Measurements from ENCODE around the gene C11orf42. TPM values are rescaled to one million over a fixed set of nuclear protein-coding genes. Genes with fewer than 3 reads are reported as not detected.

Gene C11orf42
- total RNA-seq, 2 donors from 2014 or later, result not detected

DNA sequence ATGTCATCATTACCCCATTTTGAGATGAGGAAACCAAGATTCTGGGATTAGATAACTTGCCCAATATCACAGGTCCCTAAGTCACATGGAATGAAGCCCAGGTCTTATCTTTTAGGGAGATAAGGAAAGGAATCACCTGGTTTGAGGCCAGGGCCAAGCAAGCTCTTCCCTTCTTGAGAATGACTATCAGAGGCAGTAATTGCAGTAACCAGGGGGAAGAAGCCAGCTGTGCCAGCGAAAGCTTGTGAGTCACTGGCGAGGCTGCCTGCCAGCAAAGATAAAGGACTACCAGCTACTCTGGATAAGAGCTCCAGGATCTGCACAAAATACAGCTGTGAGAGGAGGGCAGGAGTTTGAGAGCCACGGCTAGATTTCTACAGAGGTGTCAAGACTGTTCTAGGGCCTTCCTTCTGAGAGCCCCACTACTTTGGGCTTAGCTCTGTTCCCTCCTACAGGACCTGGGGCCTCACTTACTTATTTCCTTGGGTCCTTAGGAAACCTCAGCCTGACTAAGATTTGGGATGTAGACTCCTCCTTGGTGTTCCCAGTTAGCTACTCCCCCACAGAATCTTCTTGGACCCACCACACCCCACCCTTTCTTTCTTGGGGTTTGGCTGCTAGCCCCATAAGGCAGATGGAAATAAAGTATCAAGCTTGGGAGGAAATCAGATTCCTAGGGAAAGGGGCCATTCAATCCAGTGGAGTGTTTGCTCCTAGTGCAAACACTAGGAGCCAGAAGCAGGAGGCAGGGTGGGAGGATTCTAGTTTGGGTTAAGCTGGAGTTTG is 44.6 kb downstream of the C11orf42 start:
- intact Hi-C loops (cut with DNase I), result loop anchor here in 1 of 2 donors (5.0 kb wide), 2 partner anchors 47 to 67 kb away; no protein-coding TSS in a partner anchor
- DNase-seq (peak; percentile 89), ATAC-seq (peak; percentile 82 to 94)

DNA sequence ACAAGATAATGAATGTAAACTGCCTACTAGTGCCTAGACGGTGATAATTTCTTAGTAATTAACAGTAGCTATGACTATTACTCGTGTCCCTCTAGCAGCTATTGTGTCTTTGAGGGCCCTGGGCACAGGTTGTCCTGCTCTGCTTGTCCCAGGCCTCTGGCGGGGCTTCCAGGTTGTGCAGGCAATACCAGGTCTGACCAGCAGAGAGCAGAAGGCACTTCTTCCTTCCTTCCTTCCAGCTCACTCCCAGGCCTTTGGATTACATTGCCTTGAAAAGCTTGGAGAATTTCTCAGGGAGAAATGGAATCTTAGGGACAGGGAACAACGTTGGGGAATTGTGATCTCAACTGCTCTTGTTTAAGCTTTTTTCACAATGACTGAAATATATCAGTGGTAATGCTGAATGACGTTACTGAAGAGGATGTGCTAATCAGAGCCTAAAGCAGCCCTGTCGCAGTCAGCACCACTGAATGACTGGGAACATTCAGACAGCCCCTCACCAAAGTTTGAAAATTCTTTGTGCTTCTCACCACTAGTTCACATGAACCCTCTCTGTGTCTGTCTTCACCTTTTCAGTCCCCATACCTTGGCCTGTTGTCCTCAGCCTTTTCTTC is 45.9 kb downstream of the C11orf42 start:
- ATAC-seq, result peak; percentile 79 to 83
- intact Hi-C loops (cut with DNase I), result loop anchor here in 1 of 2 donors (1.0 to 5.0 kb wide), 3 partner anchors 46 to 102 kb away; no protein-coding TSS in a partner anchor
- peak; percentile 58 for DNase-seq

DNA sequence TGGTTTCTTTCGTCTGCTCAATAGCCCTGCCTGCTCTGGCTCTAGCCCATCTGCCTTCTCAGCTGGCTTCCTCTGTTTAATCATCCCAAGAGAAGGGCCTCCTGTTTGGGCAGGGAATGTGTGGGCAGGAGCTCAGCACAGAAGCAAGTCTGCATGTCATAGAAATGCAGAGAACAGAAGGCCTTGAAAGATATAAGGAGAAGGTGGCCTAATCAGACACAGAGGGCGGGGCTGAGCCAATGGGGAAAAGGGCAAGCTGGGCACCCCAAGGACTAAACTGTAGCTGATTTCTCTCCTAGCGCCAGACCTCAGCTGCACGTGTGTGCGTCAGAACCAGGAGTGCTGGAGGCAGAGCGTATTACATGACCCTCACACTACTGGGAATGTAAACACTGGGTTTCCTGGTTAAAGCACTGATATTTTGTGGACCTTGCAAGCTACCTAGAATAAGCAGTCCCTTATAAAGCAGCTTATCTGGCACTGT is 46.7 kb downstream of the C11orf42 start:
- intact Hi-C loops (cut with DNase I), result loop anchor here in 1 of 2 donors (1.0 to 5.0 kb wide), 3 partner anchors 45 to 101 kb away; no protein-coding TSS in a partner anchor
- DNase-seq (no peak), ATAC-seq (peak; percentile 5 to 42)

DNA sequence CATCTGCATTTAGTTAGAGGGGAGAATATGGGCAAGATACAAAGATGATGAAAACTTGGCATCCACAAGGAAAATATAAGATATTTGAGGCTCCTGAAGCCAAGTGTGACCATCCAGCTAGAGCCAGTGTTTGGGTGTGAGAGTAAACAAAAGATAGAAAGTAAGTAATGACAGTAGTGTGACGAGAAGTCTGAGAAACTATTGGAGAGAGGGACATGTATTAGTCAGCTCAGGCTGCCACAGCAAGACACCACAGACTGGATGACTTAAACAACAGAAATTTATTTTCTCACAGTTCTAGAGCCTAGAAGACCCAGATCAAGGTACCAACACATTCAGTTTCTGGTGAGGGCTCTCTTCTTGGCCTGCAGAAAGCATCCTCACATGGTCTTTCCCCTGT is 47.8 kb downstream of the C11orf42 start:
- ATAC-seq, result no peak
- intact Hi-C loops (cut with DNase I), result loop anchor here in 1 of 2 donors (5.0 kb wide), 2 partner anchors 44 to 64 kb away; no protein-coding TSS in a partner anchor

DNA sequence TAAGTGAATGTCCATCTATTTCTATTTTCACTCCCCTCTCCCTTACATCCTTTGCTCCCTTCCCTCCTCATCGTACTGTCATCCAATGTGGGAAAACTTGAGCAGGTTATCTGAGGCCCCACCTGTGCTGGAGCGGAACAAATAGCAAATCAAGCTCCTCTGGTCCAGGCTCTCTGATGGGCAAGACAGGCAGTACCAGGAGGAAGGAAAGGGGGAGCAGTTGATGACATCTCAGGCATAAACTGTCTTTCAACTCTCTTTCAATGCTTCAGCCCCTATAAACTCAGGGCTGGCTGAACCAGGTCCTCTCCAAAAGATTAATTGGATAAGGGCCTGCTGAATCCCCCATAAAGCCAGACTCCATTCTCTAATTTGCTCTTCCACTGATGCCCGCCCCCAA is 52.8 kb downstream of the C11orf42 start:
- intact Hi-C loops (cut with DNase I), result no loop called here
- ATAC-seq (no peak), DNase-seq (no peak)

More for the DNA sequence above, 47.8 kb downstream of the C11orf42 start:
- DNase-seq, result no peak

DNA sequence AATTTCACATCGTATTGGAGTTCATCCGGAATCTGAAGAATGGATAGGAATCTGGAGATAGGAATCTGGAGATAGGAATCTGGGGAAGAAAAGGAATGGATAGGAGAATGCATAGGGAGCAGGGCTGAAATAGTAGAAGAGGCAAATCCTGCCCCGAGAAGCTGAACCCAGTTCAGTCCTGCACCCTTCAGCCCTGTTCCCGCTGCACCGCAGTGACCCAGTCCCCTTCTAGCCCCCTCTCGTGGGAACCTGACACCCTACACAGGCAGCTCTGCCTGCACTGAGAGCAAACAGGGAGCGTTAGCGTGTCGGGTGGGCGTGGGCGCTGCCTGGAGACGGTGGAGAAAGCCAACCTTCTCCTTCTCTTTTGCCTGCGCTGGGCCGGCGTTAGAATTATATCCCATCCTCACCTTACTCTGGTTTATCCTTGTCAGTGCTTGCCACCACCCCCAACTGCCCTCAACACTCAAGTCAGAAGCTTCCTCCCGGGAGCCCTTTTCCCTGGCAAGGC is 53.3 kb downstream of the C11orf42 start:
- intact Hi-C loops (cut with DNase I), result no loop called here
- DNase-seq, result no peak
- ATAC-seq, result peak; percentile 42 to 63

DNA sequence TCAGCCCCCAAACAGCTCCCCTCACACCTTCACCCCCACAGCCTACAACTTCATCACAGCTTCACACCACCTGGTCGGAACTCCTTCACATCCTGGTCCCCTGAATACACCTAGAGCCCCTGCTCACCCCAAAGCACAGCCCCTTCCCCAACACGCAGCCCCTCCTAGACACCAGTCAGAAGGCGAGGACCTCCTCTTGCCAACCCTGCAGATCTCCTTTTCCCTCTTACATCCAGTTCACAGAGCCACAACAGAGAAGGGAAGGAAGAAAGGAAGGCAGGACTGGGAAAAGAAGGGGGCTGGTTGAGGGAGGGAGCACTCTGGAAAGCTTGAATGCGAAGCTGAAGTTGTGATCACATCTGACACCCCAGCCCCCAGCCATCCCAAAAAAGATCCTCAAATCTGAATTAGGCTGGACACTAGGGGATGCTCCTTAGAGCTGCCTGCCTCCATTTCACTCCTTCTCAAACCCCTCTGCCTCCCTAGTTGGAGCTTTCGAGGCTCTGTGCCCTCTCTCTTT is 54.9 kb downstream of the C11orf42 start:
- DNase-seq (no peak), ATAC-seq (no peak)
- intact Hi-C loops (cut with DNase I), result no loop called here

Other genes starting within 250 kb of the C11orf42 start
- not detected for gene OR56A5, start 237.1 kb upstream of the C11orf42 start, total RNA-seq
- gene OR52L1, start 218.6 kb upstream of the C11orf42 start, total RNA-seq, result not detected
- not detected for gene OR56A4, start 198.6 kb upstream of the C11orf42 start, total RNA-seq
- not detected for gene OR56A1, start 174.8 kb upstream of the C11orf42 start, total RNA-seq
- gene OR56B4, start 97.9 kb upstream of the C11orf42 start, total RNA-seq, result not detected
- gene OR52B2, start 35.2 kb upstream of the C11orf42 start, total RNA-seq, result not detected
- not detected for gene OR52W1, start 6.3 kb upstream of the C11orf42 start, total RNA-seq
- gene FHIP1B, start 29.1 kb downstream of the C11orf42 start, total RNA-seq, result 10 to 100 TPM; 16.0 to 16.6 TPM
- not detected for gene CNGA4, start 33.5 kb downstream of the C11orf42 start, total RNA-seq
- gene CCKBR, start 54.3 kb downstream of the C11orf42 start, total RNA-seq, result not detected
- 10 to 100 TPM; 42.0 to 51.5 TPM for gene CAVIN3, start 114.9 kb downstream of the C11orf42 start, total RNA-seq
- 10 to 100 TPM; 50.8 to 56.3 TPM for gene SMPD1, start 184.9 kb downstream of the C11orf42 start, total RNA-seq
- 10 to 100 TPM; 65.5 to 75.9 TPM for gene APBB1, start 213.5 kb downstream of the C11orf42 start, total RNA-seq
- 1 to 10 TPM in 1 of 2 donors, under 1 TPM in 1; 0.38 to 1.0 TPM for gene HPX, start 235.4 kb downstream of the C11orf42 start, total RNA-seq

Data from left cardiac atrium (tissue), 4 donors.